CD4-positive, alpha-beta T cell treated with Interleukin-2 at 100 ng/mL for 4 hours (primary cell): ENCODE results near the gene ARHGAP40.

Experiments
- DNase-seq: peaks from one replicate; pipeline ENCODE4 v3.0.0-alpha.2; 2020; ENCODE audit warnings: low spot score

ARHGAP40 gene

DNA sequence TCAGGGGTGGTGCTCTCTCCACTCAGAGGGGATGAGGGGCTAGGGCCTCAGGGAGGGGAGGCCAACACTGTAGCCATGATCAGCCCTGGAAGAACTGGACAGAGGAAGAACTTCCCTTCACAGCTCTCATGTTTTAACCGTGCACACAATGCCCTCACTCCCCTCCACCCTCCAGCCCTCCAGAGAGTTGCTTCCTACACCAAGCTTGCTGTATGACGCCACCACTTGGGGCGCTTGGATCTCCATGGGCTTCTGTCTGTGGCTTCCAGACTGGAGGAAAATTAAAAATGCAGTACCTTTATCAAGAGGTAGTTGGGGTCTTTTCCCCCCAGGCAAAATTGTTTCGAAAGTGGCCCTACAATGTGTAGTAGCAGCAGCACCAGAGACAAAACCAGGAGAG is 48.4 kb downstream of the ARHGAP40 start:
- DNase-seq, result no peak

DNA sequence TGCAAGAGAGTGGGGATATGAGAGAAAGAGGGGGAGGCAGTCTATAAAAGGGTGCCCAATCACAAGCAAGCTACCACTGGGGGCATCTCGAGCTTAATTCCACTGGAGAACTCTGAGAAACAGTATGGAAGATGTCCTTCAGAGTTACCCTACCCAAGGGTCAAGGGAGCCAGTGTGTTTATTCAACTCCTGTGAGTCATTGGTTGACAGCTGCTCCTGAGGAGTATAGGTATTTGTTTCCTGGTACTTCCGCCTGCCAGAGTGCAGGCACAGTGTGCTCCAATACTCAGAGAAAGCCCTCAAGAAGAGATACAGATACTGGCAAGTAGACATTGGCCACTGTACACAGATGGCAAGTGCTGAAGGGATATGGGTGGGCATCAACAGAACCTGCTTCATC is 49.5 kb downstream of the ARHGAP40 start:
- no peak for DNase-seq

DNA sequence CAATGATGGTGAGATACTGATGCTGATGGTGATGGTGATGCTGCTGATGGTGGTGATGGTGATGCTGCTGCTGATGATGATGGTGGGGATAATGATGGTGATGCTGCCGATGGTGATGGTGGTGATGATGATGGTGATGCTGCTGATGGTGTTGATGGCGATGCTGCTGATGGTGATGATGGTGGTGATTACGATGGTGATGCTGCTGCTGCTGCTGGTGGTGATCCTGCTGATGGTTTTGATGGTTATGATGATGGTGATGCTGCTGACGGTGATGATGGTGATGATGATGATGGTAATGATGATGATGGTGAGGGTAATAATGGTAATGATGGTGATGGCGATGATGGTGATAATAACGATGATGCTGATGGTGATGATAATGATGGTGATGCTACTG is 50.0 kb downstream of the ARHGAP40 start:
- DNase-seq, result no peak

DNA sequence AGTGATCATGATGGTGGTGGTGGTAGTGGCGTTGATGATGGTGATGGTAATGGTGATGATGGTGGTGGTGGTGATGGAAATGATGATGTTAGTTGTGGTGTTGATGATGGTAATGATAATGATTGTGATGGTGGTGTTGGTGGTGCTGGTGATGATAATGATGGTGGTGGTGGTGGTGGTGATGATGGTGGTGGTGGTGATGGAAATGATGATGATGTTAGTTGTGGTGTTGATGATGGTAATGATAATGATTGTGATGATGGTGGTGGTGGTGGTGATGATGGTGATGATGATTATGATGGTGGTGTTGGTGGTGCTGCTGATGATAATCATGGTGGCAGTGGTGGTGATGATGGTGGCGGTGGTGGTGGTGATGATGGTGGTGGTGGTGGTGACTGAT is 51.4 kb downstream of the ARHGAP40 start:
- DNase-seq, result no peak

DNA sequence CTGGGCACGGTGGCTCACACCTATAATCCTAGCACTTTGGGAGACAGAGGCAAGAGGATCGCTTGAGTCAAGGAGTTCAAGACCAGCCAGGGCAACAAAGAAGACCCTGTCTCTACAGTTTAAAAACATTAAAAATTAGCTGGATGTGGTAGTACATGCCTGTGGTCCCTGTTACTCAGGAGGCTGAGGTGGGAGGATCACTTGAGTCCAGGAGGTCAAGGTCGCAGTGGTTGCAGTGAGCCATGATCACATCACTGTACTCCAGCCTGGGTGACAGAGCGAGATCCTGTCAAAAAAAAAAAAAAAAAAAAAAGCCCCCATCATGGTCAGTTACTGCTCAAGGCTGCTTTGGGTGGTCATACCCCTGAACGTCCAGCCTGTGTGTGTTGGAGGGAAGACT is 55.8 kb downstream of the ARHGAP40 start:
- DNase-seq, result no peak

DNA sequence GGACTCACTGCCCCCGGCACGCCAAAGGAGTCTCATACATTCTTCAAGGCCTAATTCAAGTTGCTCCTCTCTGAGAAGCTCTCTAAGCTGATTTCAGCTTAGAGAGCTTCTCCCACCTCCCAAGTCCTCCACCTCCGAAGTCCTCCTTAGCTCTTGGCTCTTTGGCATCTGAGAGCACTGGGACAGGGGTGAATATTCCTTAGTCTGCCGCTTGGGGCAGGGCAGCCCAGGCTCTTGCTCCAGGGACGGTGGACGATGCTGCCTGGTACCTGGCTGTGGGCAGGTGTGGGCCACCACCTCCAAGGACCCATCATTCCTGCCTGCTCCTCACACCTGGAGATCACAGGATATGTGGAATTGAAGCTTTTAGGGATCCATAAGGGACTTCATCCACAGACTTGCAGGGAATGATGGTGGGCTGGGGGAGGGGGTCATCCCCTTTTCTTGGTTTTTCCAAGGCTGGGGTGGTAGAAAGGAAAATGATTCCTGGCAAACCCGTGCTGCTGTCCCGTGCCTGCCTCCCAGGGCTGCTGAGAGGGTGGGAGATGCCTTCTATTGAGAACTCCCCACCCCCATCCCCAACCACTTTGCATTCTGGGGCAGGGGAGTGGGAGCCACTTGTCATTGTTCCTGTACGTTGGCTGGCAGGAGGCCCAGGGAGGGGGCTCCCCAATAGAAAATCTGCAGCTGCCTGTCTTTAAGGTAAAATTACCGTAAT is 57.4 kb downstream of the ARHGAP40 start:
- DNase-seq, result peak; percentile 15

DNA sequence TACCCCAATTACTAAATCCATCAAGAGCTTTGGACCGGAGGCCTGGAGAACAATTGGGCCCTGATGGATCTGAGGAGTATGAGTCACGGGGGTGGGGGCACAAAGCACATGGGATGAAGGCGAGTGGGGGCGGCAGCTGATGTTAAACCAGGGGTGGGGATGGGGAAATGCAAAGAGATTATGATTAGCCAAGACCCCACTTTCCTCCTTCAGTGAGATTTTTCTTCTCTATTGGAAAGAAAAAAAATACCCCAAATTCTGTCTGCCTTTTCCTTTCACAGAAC is 57.9 kb downstream of the ARHGAP40 start:
- DNase-seq, result no peak

DNA sequence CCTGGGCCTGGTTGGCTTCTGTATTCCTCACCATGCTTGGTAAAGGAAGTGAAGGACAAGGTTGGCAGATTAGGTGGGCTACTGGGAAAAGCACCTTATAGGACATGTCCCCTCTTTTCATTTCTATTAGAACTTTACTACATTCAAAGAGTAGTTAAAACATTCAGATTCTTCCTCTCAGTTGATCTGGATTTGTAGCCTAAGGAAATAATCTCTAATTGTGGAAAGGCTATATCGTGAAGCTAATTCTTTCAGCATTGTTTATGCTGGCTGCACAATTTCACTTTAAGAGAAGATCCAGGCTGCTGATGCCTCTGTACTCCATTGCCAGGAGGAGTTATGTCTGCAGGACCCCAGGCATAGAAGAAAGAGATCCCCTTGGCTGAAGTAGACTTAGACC is 58.8 kb downstream of the ARHGAP40 start:
- DNase-seq, result no peak

DNA sequence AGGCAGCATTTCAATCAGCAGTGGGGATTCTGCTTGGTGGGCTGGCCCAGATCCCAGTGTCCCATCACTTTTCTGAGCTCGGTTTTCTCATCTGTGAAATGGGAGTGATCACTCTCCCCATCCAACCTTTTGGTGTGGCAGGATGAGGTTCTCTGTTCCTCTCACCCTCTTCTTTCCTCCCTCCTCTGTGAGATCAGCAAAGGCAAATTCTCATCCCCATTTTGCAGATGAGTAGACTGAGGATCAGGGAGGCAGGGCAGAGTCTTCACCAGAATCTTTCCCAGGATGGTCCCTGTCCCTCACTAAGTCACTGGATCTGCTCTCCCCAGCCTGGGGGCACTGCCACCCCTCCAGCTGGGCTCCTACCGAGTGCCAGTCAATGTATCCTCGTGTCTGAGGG is 62.1 kb downstream of the ARHGAP40 start:
- DNase-seq, result no peak

DNA sequence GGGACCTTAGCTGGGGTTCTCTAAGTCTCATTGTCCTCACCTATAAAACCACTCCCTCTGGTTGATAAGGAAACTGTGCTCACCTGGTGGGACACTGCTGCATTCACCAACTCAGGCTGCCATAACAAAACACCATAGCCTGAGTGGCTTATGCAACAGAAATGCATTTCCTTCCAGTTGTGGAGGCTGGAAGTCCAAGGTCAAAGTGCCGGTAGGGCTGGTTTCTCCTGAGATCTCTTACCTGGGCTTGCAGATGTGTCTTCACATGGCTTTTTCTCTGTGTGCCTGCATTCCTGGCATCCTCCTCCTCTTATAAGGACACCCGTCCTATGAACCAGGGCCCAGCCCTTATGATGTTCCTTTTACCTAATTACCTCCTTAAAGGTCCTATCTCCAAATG is 62.7 kb downstream of the ARHGAP40 start:
- DNase-seq, result no peak

DNA sequence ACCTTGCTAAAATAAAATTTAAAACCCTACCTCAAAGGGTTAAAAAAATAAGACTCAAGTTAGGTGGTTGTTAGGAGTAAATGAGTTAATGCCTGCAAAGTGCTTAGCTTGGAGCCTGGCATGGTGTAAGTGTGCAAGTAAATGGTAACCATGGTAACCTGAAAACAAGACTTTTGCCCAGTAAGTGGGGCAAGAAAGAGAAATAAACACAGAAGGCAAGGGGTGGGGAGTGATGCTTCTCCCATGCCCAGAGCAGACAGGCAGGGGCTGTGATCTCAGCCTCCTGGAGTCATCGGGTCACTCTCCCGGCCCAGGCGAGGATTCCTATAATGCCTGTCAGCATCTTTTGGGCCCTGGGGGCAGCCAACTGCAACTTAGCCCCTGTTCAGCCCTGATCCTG is 63.5 kb downstream of the ARHGAP40 start:
- DNase-seq, result no peak

DNA sequence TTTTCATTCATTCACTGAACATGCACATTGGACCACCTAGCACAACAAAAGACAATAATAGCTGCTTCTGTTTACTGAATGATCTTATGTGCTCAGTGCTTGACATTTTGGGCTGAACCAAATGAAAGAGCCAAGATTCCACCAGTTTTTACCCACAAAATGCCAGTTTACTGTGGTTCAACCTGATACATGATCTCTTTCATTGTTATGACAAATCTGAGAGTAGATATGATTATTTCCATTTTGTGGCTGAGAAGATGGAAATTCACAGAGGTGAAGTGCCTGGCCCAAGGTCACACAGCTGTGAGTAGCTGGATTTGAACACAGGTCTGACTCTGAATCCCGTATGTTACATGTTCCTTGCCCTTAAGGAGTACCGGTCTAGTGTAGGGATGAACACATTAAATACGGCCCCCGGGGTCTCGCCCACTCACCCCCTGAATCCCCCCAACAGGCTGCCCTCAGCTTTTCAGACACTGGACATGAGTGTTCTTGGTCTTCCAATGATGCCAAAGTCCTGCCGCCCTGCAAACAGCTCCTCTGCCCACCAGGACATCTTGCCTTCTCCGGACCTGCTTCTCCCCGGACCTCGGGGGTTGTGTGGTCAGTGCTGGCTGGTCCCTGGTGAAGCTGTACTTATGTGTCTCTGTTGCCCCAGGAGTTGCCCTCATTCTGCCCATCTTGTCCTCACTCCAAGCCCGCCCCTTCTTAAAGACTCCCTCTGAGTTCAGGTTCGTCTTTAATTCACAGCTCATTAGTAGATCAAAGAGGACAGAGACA is 64.1 kb downstream of the ARHGAP40 start:
- DNase-seq, result no peak

DNA sequence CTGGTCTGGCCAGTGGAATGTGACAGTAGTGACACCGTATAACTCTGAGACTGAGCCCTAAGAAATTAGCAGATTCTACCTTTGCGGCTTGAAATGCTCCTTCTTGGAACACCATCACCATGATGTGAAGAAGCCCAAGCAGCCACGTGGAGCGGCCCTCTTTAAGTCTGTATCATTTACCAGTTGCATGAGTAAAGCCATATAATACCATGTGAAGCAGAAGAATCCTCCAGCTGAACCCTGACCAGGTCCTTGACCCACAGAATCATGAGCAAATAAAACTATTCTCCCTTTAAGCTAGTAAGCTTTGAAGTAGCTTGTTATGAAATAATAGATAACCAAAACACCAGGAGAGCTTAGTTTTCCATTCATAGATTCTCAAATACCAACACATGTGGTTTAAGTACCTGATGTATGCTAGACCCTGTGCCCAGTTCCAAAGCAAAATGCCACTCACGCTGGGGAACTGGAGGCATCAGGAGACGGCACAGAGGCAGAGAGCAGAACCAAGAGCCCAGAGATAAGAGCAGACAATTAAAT is 65.9 kb downstream of the ARHGAP40 start:
- DNase-seq, result no peak

DNA sequence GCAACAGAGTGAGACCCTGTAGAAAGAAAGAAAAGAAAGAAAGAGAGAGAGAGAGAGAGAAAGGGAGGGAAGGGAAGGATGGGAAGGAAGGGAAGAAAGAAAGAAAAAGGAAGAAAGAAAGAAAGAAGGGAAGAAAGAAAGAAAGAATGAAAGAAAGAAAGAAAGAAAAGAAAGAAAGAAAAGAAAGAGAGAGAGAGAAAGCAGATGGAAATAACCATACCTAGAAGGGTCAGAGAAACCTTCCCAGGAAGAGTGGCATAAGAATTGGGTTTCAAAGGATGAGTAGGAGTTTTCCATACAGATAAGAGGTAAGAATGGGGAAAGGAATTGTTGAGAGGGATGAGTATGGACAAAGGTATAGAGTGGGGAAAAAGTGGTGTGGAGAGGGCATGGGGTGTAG is 68.1 kb downstream of the ARHGAP40 start:
- DNase-seq, result no peak

DNA sequence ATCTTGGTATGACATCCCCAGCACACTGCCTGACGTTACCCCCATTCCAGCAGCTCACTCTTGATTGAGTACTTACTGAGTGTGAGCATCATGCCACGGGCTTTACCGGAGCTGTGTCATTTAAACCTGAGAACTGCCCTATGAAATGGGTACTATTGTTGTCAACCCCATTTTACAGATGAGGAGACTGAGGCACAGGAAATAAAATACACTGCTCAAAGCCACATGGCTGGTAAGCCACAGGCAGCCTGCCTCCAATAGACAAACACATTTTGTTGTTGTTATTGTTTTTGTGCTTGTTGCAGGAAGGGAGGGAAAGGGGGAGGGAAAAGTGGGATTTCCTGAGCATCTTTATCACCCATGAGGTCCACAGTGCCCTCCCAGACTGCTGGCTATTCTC is 69.2 kb downstream of the ARHGAP40 start:
- no peak for DNase-seq

DNA sequence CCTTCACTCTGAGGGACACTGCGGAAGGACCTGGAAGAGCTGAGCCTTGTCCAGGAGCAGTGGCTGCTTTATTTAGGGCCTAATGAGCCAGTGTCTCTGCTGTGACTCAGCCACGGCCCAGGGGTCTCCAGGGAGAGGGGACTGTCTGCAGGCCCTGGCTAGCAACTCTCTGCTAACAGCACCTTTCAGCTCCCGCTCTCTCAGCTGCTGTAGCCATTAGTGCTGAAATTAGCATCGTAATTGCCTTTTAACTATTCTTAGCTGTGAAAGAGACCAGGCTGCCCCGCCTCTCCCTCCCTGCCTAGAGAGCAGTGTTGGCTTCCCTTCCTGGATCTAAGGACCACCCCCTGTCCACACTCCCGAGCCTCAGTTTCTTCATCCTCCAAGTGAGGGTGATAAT is 69.6 kb downstream of the ARHGAP40 start:
- no peak for DNase-seq

DNA sequence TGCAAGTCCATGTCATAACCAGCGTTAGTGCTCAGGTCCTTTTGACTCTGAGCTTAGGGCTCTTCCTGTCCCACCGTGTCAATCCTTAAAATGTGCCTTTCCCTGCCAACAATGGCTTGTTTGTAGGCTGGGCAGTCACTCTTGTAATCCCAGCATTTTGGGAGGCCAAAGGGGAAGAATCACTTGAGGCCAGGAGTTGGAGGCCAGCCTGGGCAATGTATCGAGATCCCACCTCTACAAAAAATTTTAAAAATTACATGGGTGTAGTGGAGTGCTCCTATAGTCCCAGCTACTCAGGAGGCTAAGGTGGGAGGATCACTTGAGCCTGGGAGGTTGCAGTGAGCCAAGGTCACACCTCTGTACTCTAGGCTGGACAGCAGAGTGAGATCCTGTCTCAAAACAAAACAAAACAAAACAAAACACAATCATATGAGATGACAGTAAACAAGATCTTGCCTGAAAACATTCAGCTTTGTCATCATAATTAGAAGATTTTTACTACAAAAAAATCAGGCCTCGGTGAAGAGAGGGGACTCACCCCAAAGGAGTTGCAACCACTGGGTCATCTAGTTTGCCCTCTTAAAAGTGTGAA is 70.2 kb downstream of the ARHGAP40 start:
- DNase-seq, result no peak

DNA sequence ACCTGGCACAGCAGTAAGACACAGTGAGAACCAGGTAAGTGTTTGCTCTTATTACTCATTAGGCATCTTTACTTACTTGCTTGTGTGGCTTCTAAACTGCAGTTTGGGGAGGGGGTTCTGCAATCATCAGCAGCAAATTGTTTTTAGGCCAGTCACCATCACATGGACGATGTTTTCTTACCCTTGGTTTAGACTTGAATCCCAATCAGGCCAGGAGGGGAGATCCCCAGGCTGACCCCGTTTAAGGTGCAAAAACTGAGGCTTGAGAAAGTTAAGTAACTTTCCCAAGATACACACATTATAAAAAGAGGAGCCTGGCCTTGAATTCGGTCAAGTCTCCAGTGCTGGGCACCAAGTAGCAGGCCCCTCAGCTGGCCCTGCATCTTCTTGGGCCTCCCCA is 70.9 kb downstream of the ARHGAP40 start:
- DNase-seq, result no peak

DNA sequence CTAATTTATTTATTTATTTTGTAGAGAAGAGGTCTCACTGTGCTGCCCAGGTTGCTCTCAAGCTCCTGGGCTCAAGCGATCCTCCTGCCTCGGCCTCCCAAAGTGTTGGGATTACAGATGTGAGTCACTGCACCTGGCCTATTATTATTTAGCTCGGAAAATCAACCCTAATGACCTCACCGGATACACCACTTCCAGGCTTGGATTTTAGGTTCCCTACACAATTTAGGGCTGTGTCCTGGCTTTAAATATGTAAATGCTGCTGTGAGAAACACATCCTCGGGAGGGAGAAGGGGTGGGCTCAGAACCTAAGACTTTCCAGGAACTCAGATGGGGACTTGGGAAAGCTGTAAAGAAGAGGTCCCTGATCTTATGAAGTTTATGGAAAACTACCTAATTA is 71.7 kb downstream of the ARHGAP40 start:
- DNase-seq, result no peak

DNA sequence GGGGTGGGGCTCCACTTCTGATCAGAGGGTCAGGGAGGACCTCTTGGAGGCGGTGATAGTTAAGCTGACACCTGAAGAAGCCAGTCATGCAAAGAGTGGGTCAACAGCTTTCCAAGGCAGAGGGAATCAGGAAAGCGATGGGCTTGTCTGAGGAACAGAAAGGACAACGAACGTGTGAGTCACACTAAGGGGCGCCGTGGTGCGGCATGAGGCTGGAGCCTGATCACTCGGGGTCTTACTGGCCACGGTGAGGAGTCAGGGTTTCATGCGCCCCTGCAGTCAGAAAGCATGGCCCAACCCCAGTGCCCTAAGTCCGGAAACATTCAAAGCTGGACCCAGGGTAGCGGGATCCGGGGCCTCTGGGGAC is 72.1 kb downstream of the ARHGAP40 start:
- DNase-seq, result no peak

DNA sequence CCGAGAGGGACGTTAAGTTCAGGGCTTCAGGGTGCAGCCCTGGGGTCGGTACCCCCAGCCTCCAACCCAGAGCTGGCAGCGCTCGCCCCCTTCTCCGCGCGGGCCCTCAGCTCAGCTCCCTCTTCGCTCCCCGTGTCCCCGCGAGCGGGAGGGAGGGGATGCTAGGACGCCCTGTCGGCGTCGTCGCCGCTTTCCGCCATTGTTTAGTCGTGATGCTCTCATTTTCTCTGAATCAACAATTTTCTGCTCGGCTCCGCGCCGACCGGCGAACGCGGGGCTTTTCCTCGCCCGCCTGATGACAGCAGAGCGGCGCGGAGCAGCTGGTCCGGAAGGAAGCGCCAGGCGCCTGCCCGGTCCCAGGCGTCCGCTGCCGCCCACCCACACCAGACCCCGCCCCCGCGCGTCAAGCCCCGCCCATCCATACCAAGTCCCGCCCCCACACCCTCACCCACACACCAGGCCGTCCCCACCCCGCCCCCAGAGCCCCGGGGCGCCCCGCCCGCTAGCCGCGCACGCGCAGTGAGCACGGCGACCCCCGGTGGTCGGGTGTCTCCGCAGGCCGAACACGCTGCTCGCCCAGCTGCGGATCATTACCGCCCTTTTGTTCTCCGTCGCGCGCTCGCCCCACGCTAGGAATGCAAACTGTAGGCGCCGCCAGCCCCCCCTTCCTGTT is 72.6 kb downstream of the ARHGAP40 start:
- peak; percentile 51 for DNase-seq

DNA sequence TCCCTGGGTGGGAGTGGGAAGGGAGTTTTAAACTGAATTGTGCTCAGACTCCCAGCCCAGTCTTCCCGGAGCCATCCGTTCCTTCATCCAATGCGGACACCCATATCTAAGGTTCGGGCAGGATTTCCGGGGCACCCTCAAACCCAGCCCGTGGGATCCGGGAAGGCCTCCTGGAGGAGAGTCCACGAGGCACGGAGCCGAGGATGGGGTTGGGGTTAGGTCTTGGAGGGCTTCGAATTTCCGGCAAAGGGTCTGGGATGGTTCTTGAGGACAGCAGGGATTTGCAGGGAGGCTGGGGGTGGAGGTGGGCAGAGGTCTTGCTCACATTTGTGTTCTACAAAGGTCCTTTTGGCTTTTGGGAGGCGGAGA is 73.1 kb downstream of the ARHGAP40 start:
- no peak for DNase-seq

DNA sequence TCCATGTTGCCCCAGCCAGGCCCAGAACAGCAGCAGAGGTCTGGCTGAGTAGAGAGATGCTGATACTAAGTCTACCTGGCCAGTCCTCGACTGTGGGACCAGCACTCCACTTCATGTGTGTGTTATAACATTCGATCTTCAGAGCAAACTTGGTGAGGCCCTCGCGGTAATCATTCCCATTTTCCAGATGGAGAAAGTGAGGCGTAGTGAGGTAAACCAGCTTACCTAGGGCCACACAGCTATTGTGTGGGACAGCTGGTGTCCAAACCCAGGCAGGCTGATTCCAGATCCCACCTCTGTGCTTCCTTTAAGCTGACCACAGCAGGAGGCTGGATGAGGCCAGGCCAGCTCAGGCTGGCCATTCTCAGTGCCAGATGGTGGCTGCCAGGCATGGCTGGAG is 75.0 kb downstream of the ARHGAP40 start:
- DNase-seq, result no peak
